Keratinocyte (primary cell): ENCODE results near the gene RNF183. TPM values are rescaled to one million over a fixed set of nuclear protein-coding genes. Genes with fewer than 3 reads are reported as not detected.

Experiments
- DNase-seq: peaks from one replicate; pipeline ENCODE4 v3.0.0-alpha.2; 2011; ENCODE audit warnings: low read depth, missing footprints, low spot score
- FAIRE-seq: peaks from 2 replicates; lab custom pipeline; 2011; peaks lifted over from hg19 to GRCh38; lab: Jason Lieb, UNC
- H2AFZ ChIP-seq: 2 replicates; pipeline ENCODE4 v1.6.0; 2012; ENCODE audit warnings: low read length, control low read depth, inconsistent platforms; ENCODE audit not compliant: control insufficient read depth
- H3K27ac ChIP-seq: 2 replicates; pipeline ENCODE4 v1.5.1; 2011; ENCODE audit warnings: low read length; ENCODE audit not compliant: control insufficient read depth, insufficient read depth
- H3K27me3 ChIP-seq: 3 replicates; pipeline ENCODE4 v1.6.0; 2011; ENCODE audit warnings: low read length; ENCODE audit not compliant: control insufficient read depth, insufficient read depth; ENCODE audit errors: extremely low read depth
- H3K36me3 ChIP-seq, 2 experiments: 2 replicates in 1 of 2; 3 replicates in 1 of 2; pipeline ENCODE4 v1.5.1; 2011; ENCODE audit warnings: low read length in 2 of 2, mild to moderate bottlenecking in 1 of 2; ENCODE audit not compliant: control insufficient read depth in 2 of 2, insufficient read depth in 2 of 2; ENCODE audit errors: extremely low read depth in 1 of 2
- H3K4me1 ChIP-seq: 3 replicates; pipeline ENCODE4 v1.5.1; 2011; ENCODE audit warnings: low read length; ENCODE audit not compliant: control insufficient read depth, insufficient read depth; ENCODE audit errors: extremely low read depth
- H3K4me2 ChIP-seq: 3 replicates; pipeline ENCODE4 v1.6.0; 2011; ENCODE audit warnings: low read depth, low read length; ENCODE audit not compliant: control insufficient read depth, insufficient read depth; ENCODE audit errors: extremely low read depth
- H3K4me3 ChIP-seq, 3 experiments: fragments of 200-600 bp in 1 of 3; sonication (generic) in 1 of 3; 2 replicates in 2 of 3; 3 replicates in 1 of 3; pipeline ENCODE4 v1.5.1; 2011 to 2016; ENCODE audit warnings: low read length in 3 of 3, mild to moderate bottlenecking in 3 of 3, control low read depth in 2 of 3, inconsistent platforms in 1 of 3, low read depth in 1 of 3, mixed read lengths in 1 of 3, mixed run types in 1 of 3, moderate library complexity in 1 of 3; ENCODE audit not compliant: control insufficient read depth in 2 of 3, insufficient read depth in 2 of 3; ENCODE audit errors: extremely low read depth in 1 of 3
- H3K79me2 ChIP-seq: 2 replicates; pipeline ENCODE4 v1.6.0; 2012; ENCODE audit warnings: low read length; ENCODE audit not compliant: control insufficient read depth, insufficient read depth
- H3K9ac ChIP-seq: 3 replicates; pipeline ENCODE4 v1.6.0; 2011; ENCODE audit warnings: low read length; ENCODE audit not compliant: control insufficient read depth, insufficient read depth; ENCODE audit errors: extremely low read depth
- H3K9me1 ChIP-seq: 3 replicates; pipeline ENCODE4 v1.6.0; 2011; ENCODE audit warnings: low read length; ENCODE audit not compliant: control insufficient read depth, insufficient read depth; ENCODE audit errors: extremely low read depth
- H3K9me3 ChIP-seq: 2 replicates; pipeline ENCODE4 v1.5.1; 2012; ENCODE audit warnings: low read depth, low read length; ENCODE audit not compliant: control insufficient read depth
- H4K20me1 ChIP-seq: 3 replicates; pipeline ENCODE4 v1.6.0; 2011; ENCODE audit warnings: low read length; ENCODE audit not compliant: control insufficient read depth, insufficient read depth; ENCODE audit errors: extremely low read depth
- CTCF ChIP-seq, 3 experiments: IDR thresholded peaks in 1 of 3; conservative IDR thresholded peaks in 1 of 3; optimal IDR thresholded peaks in 1 of 3; 2 replicates in 2 of 3; 3 replicates in 1 of 3; pipeline versions ENCODE3 to v1.5.1; 2011; ENCODE audit warnings: low read length in 3 of 3, mild to moderate bottlenecking in 3 of 3, moderate library complexity in 2 of 3, control low read depth in 1 of 3, inconsistent platforms in 1 of 3; ENCODE audit not compliant: insufficient read depth in 2 of 3; ENCODE audit errors: extremely low read depth in 1 of 3
- EZH2 ChIP-seq: IDR thresholded peaks from one replicate; pipeline ENCODE4 v1.6.1; 2012; ENCODE audit warnings: inconsistent platforms, mild to moderate bottlenecking, low read length, moderate library complexity
- dilution Hi-C: fragments of 300-500 bp; cut with MboI; formaldehyde crosslinking; loops from one replicate; pipeline ENCODE4 v1.7.0; 2020; ENCODE audit warnings: low sequenced_read_pairs; ENCODE audit not compliant: extremely low pct_ligation_motif_present
- polyA plus RNA-seq, 5 experiments: library from polyadenylated mRNA; depleted of rRNA in 3 of 5; stranded (reverse) in 3 of 5; stranded (forward) in 1 of 5; unstranded in 1 of 5; fragments of >200 nt; gene quantifications; 1 replicate in 1 of 5; 2 replicates in 3 of 5; 3 replicates in 1 of 5; pipeline versions ENCODE4 v1.2.1 to v1.2.3, GENCODE V29; 2011 to 2012; ENCODE audit warnings: missing spikeins in 2 of 5, low read depth in 1 of 5, low replicate concordance in 1 of 5

Gene RNF183
- polyA plus RNA-seq, 1 donor (not counting 4 experiments of a cell fraction or from before 2014, with no cell fraction given): not detected

GRCh38 chr9:113258282-113258681 is 44.9 kb downstream of the RNF183 start:
- peaks cover 7 to 11% of the 10 kb centered on the region in 2 experiments for H3K36me3 ChIP-seq
- no peak overlapping the region for H3K4me3 ChIP-seq
- no peak for TF ChIP-seq EZH2
- TF ChIP-seq CTCF (optimal IDR thresholded peaks at IDR 0.05 in 1 of 3, IDR thresholded peaks at IDR 0.05 in 1 of 3, conservative IDR thresholded peaks at IDR 0.05 in 1 of 3; ENCODE audit: extremely low read depth in 1 of 3, insufficient read depth in 2 of 3, low read length in 3 of 3): no peak
- H3K27me3 ChIP-seq: no peaks in the 10 kb centered on the region
- H3K9ac ChIP-seq: no peak overlapping the region
- no peaks in the 10 kb centered on the region for H3K79me2 ChIP-seq
- H3K4me1 ChIP-seq: no peaks in the 10 kb centered on the region
- no peaks in the 10 kb centered on the region for H3K9me3 ChIP-seq
- H3K27ac ChIP-seq: no peak overlapping the region
- DNase-seq (no peak), FAIRE-seq (no peak)
- no peak overlapping the region for H2AFZ ChIP-seq
- H3K4me2 ChIP-seq: no peak overlapping the region
- no peaks in the 10 kb centered on the region for H3K9me1 ChIP-seq
- dilution Hi-C loops: no loop called here
- no peaks in the 10 kb centered on the region for H4K20me1 ChIP-seq

- DNase-seq (no peak), FAIRE-seq (no peak)
- H3K27me3 ChIP-seq: no peaks in the 10 kb centered on the region
- H3K9ac ChIP-seq: no peak overlapping the region
- no peak for TF ChIP-seq CTCF (optimal IDR thresholded peaks at IDR 0.05 in 1 of 3, IDR thresholded peaks at IDR 0.05 in 1 of 3, conservative IDR thresholded peaks at IDR 0.05 in 1 of 3; ENCODE audit: extremely low read depth in 1 of 3, insufficient read depth in 2 of 3, low read length in 3 of 3)
- no peak for TF ChIP-seq EZH2
- no peak overlapping the region for H3K4me3 ChIP-seq
- no peaks in the 10 kb centered on the region for H4K20me1 ChIP-seq
- no peak overlapping the region for H2AFZ ChIP-seq
- no peaks in the 10 kb centered on the region for H3K4me1 ChIP-seq
- peaks cover 7 to 11% of the 10 kb centered on the region in 2 experiments for H3K36me3 ChIP-seq
- H3K4me2 ChIP-seq: no peak overlapping the region
- no peaks in the 10 kb centered on the region for H3K9me3 ChIP-seq
- H3K79me2 ChIP-seq: no peaks in the 10 kb centered on the region
- H3K27ac ChIP-seq: no peak overlapping the region
- H3K9me1 ChIP-seq: no peaks in the 10 kb centered on the region
- dilution Hi-C loops: no loop called here
These were observed 45.3 kb downstream of the RNF183 start for GRCh38 chr9:113257863-113258262.
